GM19351 (cell line): ENCODE measurements around the gene MLANA.

Experiments
- ATAC-seq: cut with Tn5 transposase; IDR thresholded peaks from one replicate; pipeline ENCODE4 v1.9.1; 2021; ENCODE audit warnings: mild to moderate bottlenecking, moderate library complexity; ENCODE audit not compliant: unreplicated experiment

MLANA gene

GRCh38 chr9:5953743-5954707, 63.3 kb downstream of the MLANA start:
- no peak for ATAC-seq

DNA sequence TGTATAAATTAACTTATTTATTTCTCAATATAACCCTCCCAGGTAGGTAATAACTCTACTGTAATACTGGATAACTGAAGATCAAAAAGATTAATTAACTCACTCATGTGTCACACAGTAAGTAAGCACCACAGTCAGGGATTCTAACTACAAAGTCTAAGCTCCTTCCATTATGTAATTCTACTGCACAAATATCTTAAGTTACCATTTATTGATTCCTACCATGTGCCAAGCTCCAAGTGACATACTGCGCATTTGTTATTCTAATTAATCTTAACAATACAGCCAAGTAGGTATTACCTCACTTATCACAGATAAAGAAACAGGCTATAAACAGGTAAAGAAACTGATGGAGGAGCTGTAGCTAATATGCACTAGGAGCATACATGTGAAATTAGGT, 66.5 kb downstream of the MLANA start:
- no peak for ATAC-seq

DNA sequence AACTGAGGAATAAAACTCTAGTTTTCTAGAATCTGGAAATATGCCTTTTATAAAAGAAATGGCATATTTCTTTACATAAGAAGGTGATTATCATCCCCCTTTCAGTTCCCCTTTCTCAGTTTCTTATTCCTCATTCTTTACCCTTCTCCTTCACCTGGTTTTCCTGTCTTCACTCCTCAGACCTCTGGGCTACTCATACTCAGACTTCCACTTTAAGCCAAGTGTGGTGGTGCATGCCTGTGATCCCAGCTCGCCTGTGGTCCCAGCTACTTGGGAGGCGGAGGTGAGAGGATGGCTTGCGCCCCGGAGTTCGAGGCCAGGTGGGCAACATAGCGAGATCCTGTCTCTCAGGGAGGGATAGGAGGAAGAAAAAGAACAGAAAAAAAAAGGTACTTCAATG, 67.6 kb downstream of the MLANA start:
- peak; percentile 50 for ATAC-seq
